K562 (cell line): ENCODE measurements around the gene DAB1. TPM values are rescaled to one million over a fixed set of nuclear protein-coding genes. Genes with fewer than 3 reads are reported as not detected.

ENCODE experiments used
- ATAC-seq: fragments of 200-7000 bp; cut with Tn5 transposase; 3 replicates; pipeline ENCODE4 v1.9.1; 2020; ENCODE audit warnings: moderate library complexity
- BruUV-seq: library from RNA; stranded (reverse); fragments of 400-500 nt; replicated peaks from 2 replicates; lab custom pipeline; 2021; lab: Mats Ljungman, UMichigan
- CTCF ChIA-PET: fragments of 300-600 bp; formaldehyde crosslinking; extraction: SDS; loops from one replicate; lab custom pipeline; 2021; ENCODE audit warnings: low intra/inter-chr PET ratio; lab: Yijun Ruan, JAX
- POLR2A ChIA-PET: fragments of 300-600, 350-650 bp; sonication (Branson Sonifier 250); formaldehyde crosslinking; extraction: SDS; loops from one replicate; lab custom pipeline; 2021; ENCODE audit warnings: antibody characterized with exemption, inconsistent platforms; lab: Yijun Ruan, JAX
- DNase-seq, 4 experiments: peaks; one replicate each; pipeline versions ENCODE4 v3.0.0 to v3.0.0-alpha.2; 2011 to 2018; ENCODE audit warnings: low spot score in 3 of 4, mixed read lengths in 3 of 4; ENCODE audit errors: extremely low read depth in 1 of 4
- FAIRE-seq: peaks from 2 replicates; lab custom pipeline; 2011; peaks lifted over from hg19 to GRCh38; lab: Jason Lieb, UNC
- H2AFZ ChIP-seq: 2 replicates; pipeline ENCODE4 v1.6.0; 2011; ENCODE audit warnings: low read depth, low read length, control low read depth, inconsistent platforms
- H3K27ac ChIP-seq: fragments of 200-600 bp; 3 replicates; pipeline ENCODE4 v1.8.0; 2011; ENCODE audit warnings: low read depth, mild to moderate bottlenecking, control low read depth, inconsistent platforms, low read length, moderate library complexity, mixed read lengths; ENCODE audit errors: extremely low read depth
- H3K27me3 ChIP-seq, 2 experiments: fragments of 300-600 bp in 1 of 2; 2 replicates in 1 of 2; 3 replicates in 1 of 2; pipeline versions ENCODE4 v1.6.0 to v1.8.0; 2011; ENCODE audit warnings: inconsistent platforms in 2 of 2, low read length in 2 of 2, mild to moderate bottlenecking in 1 of 2, mixed read lengths in 1 of 2, moderate library complexity in 1 of 2; ENCODE audit not compliant: control insufficient read depth in 2 of 2, insufficient read depth in 2 of 2
- H3K36me3 ChIP-seq: fragments of 300-600 bp; 3 replicates; pipeline ENCODE4 v1.8.0; 2011; ENCODE audit warnings: mild to moderate bottlenecking, low read length, inconsistent platforms; ENCODE audit not compliant: control insufficient read depth, insufficient read depth
- H3K4me1 ChIP-seq, 2 experiments: fragments of 200-600 bp in 1 of 2; replicated peaks in 1 of 2; 2 replicates in 1 of 2; 3 replicates in 1 of 2; pipeline versions ENCODE4 v1.5.1 to v1.8.0; 2011; ENCODE audit warnings: inconsistent platforms in 2 of 2, low read length in 2 of 2, mild to moderate bottlenecking in 1 of 2, mixed read lengths in 1 of 2, moderate library complexity in 1 of 2; ENCODE audit not compliant: control insufficient read depth in 2 of 2, insufficient read depth in 2 of 2
- H3K4me2 ChIP-seq: 2 replicates; pipeline ENCODE4 v1.6.1; 2011; ENCODE audit warnings: low read length, control low read depth, inconsistent platforms, mixed read lengths; ENCODE audit not compliant: insufficient read depth
- H3K4me3 ChIP-seq: fragments of 200-600 bp; sonication (generic), shearing (Covaris generic); 2 replicates; pipeline ENCODE4 v1.5.1; 2016; ENCODE audit warnings: control low read depth, inconsistent platforms
- H3K79me2 ChIP-seq: fragments of 200-600 bp; 3 replicates; pipeline ENCODE4 v1.8.0; 2011; ENCODE audit warnings: low read length, inconsistent platforms; ENCODE audit not compliant: control insufficient read depth, insufficient read depth
- H3K9ac ChIP-seq, 2 experiments: 2 replicates each; pipeline versions ENCODE4 v1.6.0 to v1.6.1; 2011; ENCODE audit warnings: low read depth in 2 of 2, low read length in 2 of 2, control low read depth in 1 of 2, inconsistent platforms in 1 of 2, mild to moderate bottlenecking in 1 of 2, mixed read lengths in 1 of 2; ENCODE audit not compliant: insufficient read depth in 1 of 2
- H3K9me1 ChIP-seq: one replicate; pipeline ENCODE4 v1.6.0; 2011; ENCODE audit warnings: inconsistent platforms, mild to moderate bottlenecking, low read length, moderate library complexity; ENCODE audit not compliant: control insufficient read depth, insufficient read depth
- H3K9me3 ChIP-seq: replicated peaks from 2 replicates; pipeline ENCODE4 v1.5.1; 2011; ENCODE audit warnings: low read depth, low read length, inconsistent platforms; ENCODE audit not compliant: control insufficient read depth, insufficient read depth
- H4K20me1 ChIP-seq: replicated peaks from 2 replicates; pipeline ENCODE4 v1.6.1; 2011; ENCODE audit warnings: low read length, inconsistent platforms, mixed read lengths; ENCODE audit not compliant: control insufficient read depth, insufficient read depth
- CBX1 ChIP-seq: sonication (generic); IDR thresholded peaks from 2 replicates; pipeline ENCODE4 v1.6.1; 2016; ENCODE audit warnings: antibody characterized with exemption, low read depth, mild to moderate bottlenecking
- ETS2 ChIP-seq: IDR thresholded peaks from 2 replicates; pipeline ENCODE4 v1.6.1; 2016; ENCODE audit warnings: borderline replicate concordance, missing genetic modification characterization, mild to moderate bottlenecking, moderate library complexity, missing compliant biosample characterization; ENCODE audit not compliant: poor library complexity, severe bottlenecking
- HNRNPH1 ChIP-seq: fragments of 200-400 bp; formaldehyde crosslinking; optimal IDR thresholded peaks from 2 replicates; pipeline ENCODE3; 2017; ENCODE audit warnings: low read depth, mild to moderate bottlenecking, low read length, moderate library complexity
- JUN ChIP-seq, 2 experiments: sonication (generic) in 1 of 2; formaldehyde crosslinking in 1 of 2; IDR thresholded peaks; 2 replicates each; pipeline versions ENCODE4 v1.6.1 to v1.8.0; 2012 to 2022; ENCODE audit warnings: borderline replicate concordance in 2 of 2, mild to moderate bottlenecking in 2 of 2, improper control_type of control experiment in 1 of 2, low read depth in 1 of 2, low read length in 1 of 2, missing genetic modification reagents in 1 of 2
- MCM7 ChIP-seq, 2 experiments: fragments of 450-650 bp; IDR thresholded peaks; 2 replicates each; pipeline ENCODE4 v1.6.1; 2016 to 2018
- POLR2A ChIP-seq: fragments of 450-650 bp; conservative IDR thresholded peaks from 2 replicates; pipeline ENCODE4 v1.6.1; 2016
- PTRF ChIP-seq: fragments of 450-650 bp; IDR thresholded peaks from 2 replicates; pipeline ENCODE4 v1.6.1; 2016; ENCODE audit warnings: mild to moderate bottlenecking, missing genetic modification characterization, missing compliant biosample characterization
- RBFOX2 ChIP-seq: fragments of 200-400 bp; formaldehyde crosslinking; IDR thresholded peaks from 2 replicates; pipeline ENCODE4 v1.6.1; 2017; ENCODE audit warnings: low read depth, mild to moderate bottlenecking, low read length, moderate library complexity
- ZNF143 ChIP-seq: sonication (generic); formaldehyde crosslinking; IDR thresholded peaks from 2 replicates; pipeline ENCODE4 v1.9.0; 2022; ENCODE audit warnings: mild to moderate bottlenecking, missing genetic modification reagents
- ZNF184 ChIP-seq: sonication (generic); formaldehyde crosslinking; IDR thresholded peaks from 2 replicates; pipeline ENCODE4 v1.5.0; 2020; ENCODE audit warnings: missing genetic modification reagents
- ZNF644 ChIP-seq: fragments of 200-800 bp; sonication (Bioruptor generic); IDR thresholded peaks from 2 replicates; pipeline ENCODE4 v1.6.1; 2016; ENCODE audit warnings: low read depth, missing genetic modification characterization, missing compliant biosample characterization
- WGBS: fragments of 100-300 bp; shearing (Covaris generic); methylation state at CpG from one replicate; pipeline ENCODE4 v1.1.6; 2016; ENCODE audit warnings: low coverage, mixed read lengths; ENCODE audit not compliant: insufficient coverage; ENCODE audit errors: missing lambda C conversion rate; 5-methylcytosine and 5-hydroxymethylcytosine counted together
- in situ Hi-C: fragments of 300-500 bp; cut with MboI; formaldehyde crosslinking; loops from 4 replicates; pipeline ENCODE4 v1.15.0; 2018; ENCODE audit warnings: inconsistent platforms, mixed read lengths
- intact Hi-C: fragments of 100-400 bp; cut with micrococcal nuclease; formaldehyde crosslinking; loops from 2 replicates; pipeline ENCODE4 v1.14.2; 2022
- polyA plus RNA-seq, 8 experiments: library from polyadenylated mRNA; depleted of rRNA in 4 of 8; stranded (reverse) in 5 of 8; unstranded in 3 of 8; fragments of >200 nt; fragmentation: Nextera tagmentation in 2 of 8; fragmentation: Illumina TruSeq in 1 of 8; extraction: Ambion mirVana in 2 of 8; extraction: Trizol in 1 of 8; gene quantifications; 2 replicates each; pipeline versions ENCODE4 v1.2.1 to v1.2.3, GENCODE V29; 2011 to 2014; ENCODE audit warnings: inconsistent platforms in 1 of 8, missing spikeins in 1 of 8
- total RNA-seq, 7 experiments: library from RNA; depleted of rRNA in 6 of 7; stranded (reverse); fragments of >200 nt in 6 of 7; fragmentation: Illumina TruSeq in 2 of 7; extraction: Trizol in 2 of 7; gene quantifications; 2 replicates each; pipeline versions ENCODE4 v1.2.1 to v1.2.3, GENCODE V29; 2011 to 2021; ENCODE audit warnings: low replicate concordance in 1 of 7
- TF ChIP-seq, protein P1 (sequence below): fragments of 450-650 bp; IDR thresholded peaks from 2 replicates; pipeline ENCODE4 v1.7.0; 2016; ENCODE audit warnings: borderline replicate concordance
- TF ChIP-seq, protein P2 (sequence below): sonication (generic); formaldehyde crosslinking; IDR thresholded peaks from 2 replicates; pipeline ENCODE4 v1.9.0; 2022; ENCODE audit warnings: mild to moderate bottlenecking, missing genetic modification reagents
- TF ChIP-seq, protein P3 (sequence below): IDR thresholded peaks from 3 replicates; pipeline ENCODE4 v1.6.1; 2011; ENCODE audit warnings: borderline replicate concordance, mild to moderate bottlenecking; ENCODE audit not compliant: insufficient read length, insufficient read depth
- TF ChIP-seq, protein P4 (sequence below), 3 experiments: fragments of 200-800 bp in 1 of 3; fragments of 250-450 bp in 1 of 3; fragments of 450-650 bp in 1 of 3; sonication (Bioruptor Pico) in 1 of 3; sonication (Bioruptor generic) in 1 of 3; formaldehyde crosslinking in 1 of 3; IDR thresholded peaks; 2 replicates each; pipeline versions ENCODE4 v1.6.1 to v1.8.0; 2016 to 2022; ENCODE audit warnings: mild to moderate bottlenecking in 2 of 3, missing genetic modification characterization in 2 of 3, missing compliant biosample characterization in 1 of 3, moderate library complexity in 1 of 3

Gene DAB1
- total and polyA plus RNA-seq, 9 of the 15 experiments (the other 6 are each of a cell fraction or from before 2014, with no cell fraction given), result not detected

DNA sequence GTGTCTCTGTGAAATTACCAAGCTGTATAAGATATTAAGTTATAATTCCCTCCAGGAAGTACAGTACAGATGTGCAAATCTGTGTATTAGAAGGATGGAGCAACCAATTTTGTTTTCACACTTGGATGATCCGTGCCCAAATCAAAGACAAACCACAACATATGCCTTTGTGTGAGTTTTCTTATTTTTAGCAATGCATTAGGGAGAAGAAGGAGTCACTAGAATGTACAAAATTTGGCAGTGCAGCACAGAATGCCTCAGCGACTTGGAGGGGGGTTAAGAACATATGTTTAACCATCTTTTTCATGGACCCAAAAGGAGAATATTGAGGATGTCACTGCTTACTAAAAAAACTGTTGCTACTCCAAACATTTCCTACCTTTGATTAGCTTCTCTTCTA lies 45.3 kb downstream of the DAB1 start:
- FAIRE-seq (no peak), ATAC-seq (no peak), DNase-seq (no peak)
- intact Hi-C loops (no loop called here), in situ Hi-C loops (no loop called here)
- no peaks in the 10 kb centered on the region; a peak in 1 of 5 replicates for H3K27me3 ChIP-seq
- H3K9me1 ChIP-seq, result no peaks in the 10 kb centered on the region
- no peak overlapping the region for H3K9ac ChIP-seq
- H3K79me2 ChIP-seq, result no peaks in the 10 kb centered on the region
- ChIA-PET CTCF (no interaction called here), POLR2A (no interaction called here)
- no peaks in the 10 kb centered on the region for H3K36me3 ChIP-seq
- 6% methylated on average over 2 of the region's 2 CpGs for WGBS
- no peaks in the 10 kb centered on the region for H3K4me1 ChIP-seq
- no TSS peak for BruUV-seq
- H3K4me2 ChIP-seq, result no peak overlapping the region
- no peaks in the 10 kb centered on the region for H3K9me3 ChIP-seq
- H3K4me3 ChIP-seq, result no peak overlapping the region
- H4K20me1 ChIP-seq, result no peaks in the 10 kb centered on the region
- no peak overlapping the region for H2AFZ ChIP-seq
- no peak overlapping the region for H3K27ac ChIP-seq
- no peak for TF ChIP-seq ZNF143 (CRISPR knock-in tag)
- no peak for TF ChIP-seq RBFOX2
- TF ChIP-seq, protein P1, sequence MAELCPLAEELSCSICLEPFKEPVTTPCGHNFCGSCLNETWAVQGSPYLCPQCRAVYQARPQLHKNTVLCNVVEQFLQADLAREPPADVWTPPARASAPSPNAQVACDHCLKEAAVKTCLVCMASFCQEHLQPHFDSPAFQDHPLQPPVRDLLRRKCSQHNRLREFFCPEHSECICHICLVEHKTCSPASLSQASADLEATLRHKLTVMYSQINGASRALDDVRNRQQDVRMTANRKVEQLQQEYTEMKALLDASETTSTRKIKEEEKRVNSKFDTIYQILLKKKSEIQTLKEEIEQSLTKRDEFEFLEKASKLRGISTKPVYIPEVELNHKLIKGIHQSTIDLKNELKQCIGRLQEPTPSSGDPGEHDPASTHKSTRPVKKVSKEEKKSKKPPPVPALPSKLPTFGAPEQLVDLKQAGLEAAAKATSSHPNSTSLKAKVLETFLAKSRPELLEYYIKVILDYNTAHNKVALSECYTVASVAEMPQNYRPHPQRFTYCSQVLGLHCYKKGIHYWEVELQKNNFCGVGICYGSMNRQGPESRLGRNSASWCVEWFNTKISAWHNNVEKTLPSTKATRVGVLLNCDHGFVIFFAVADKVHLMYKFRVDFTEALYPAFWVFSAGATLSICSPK, result no peak
- no peak for TF ChIP-seq PTRF (tag)
- no peak for TF ChIP-seq JUN (IDR thresholded peaks at IDR 0.05; ENCODE audit: borderline replicate concordance, low read depth, low read length)
- no peak for TF ChIP-seq JUN (CRISPR knock-in tag; IDR thresholded peaks at IDR 0.05; ENCODE audit: borderline replicate concordance)
- no peak for TF ChIP-seq POLR2A
- TF ChIP-seq HNRNPH1, result no peak
- TF ChIP-seq, protein P2, sequence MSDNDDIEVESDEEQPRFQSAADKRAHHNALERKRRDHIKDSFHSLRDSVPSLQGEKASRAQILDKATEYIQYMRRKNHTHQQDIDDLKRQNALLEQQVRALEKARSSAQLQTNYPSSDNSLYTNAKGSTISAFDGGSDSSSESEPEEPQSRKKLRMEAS (CRISPR knock-in tag), result no peak
- TF ChIP-seq CBX1, result no peak
- TF ChIP-seq, protein P3, sequence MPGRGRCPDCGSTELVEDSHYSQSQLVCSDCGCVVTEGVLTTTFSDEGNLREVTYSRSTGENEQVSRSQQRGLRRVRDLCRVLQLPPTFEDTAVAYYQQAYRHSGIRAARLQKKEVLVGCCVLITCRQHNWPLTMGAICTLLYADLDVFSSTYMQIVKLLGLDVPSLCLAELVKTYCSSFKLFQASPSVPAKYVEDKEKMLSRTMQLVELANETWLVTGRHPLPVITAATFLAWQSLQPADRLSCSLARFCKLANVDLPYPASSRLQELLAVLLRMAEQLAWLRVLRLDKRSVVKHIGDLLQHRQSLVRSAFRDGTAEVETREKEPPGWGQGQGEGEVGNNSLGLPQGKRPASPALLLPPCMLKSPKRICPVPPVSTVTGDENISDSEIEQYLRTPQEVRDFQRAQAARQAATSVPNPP, result no peak
- no peak for TF ChIP-seq ETS2
- TF ChIP-seq ZNF184 (CRISPR knock-in tag), result no peak
- TF ChIP-seq ZNF644, result no peak
- TF ChIP-seq, protein P4, sequence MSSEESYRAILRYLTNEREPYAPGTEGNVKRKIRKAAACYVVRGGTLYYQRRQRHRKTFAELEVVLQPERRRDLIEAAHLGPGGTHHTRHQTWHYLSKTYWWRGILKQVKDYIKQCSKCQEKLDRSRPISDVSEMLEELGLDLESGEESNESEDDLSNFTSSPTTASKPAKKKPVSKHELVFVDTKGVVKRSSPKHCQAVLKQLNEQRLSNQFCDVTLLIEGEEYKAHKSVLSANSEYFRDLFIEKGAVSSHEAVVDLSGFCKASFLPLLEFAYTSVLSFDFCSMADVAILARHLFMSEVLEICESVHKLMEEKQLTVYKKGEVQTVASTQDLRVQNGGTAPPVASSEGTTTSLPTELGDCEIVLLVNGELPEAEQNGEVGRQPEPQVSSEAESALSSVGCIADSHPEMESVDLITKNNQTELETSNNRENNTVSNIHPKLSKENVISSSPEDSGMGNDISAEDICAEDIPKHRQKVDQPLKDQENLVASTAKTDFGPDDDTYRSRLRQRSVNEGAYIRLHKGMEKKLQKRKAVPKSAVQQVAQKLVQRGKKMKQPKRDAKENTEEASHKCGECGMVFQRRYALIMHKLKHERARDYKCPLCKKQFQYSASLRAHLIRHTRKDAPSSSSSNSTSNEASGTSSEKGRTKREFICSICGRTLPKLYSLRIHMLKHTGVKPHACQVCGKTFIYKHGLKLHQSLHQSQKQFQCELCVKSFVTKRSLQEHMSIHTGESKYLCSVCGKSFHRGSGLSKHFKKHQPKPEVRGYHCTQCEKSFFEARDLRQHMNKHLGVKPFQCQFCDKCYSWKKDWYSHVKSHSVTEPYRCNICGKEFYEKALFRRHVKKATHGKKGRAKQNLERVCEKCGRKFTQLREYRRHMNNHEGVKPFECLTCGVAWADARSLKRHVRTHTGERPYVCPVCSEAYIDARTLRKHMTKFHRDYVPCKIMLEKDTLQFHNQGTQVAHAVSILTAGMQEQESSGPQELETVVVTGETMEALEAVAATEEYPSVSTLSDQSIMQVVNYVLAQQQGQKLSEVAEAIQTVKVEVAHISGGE (CRISPR knock-in tag; IDR thresholded peaks at IDR 0.05), result no peak
- TF ChIP-seq MCM7 (IDR thresholded peaks at IDR 0.05), result no peak
